GM10266 (cell line): ENCODE measurements around the gene B3GALT5.

Experiments used
- DNase-seq: peaks from one replicate; pipeline ENCODE4 v3.0.0; 2012; ENCODE audit errors: extremely low spot score
- CTCF ChIP-seq: IDR thresholded peaks from 2 replicates; pipeline ENCODE4 v1.5.1; 2012; ENCODE audit warnings: mild to moderate bottlenecking, low read depth; ENCODE audit not compliant: control insufficient read depth, insufficient read depth; ENCODE audit errors: missing control alignments

The B3GALT5 gene

GRCh38 chr21:39651206-39651605 lies 38.5 kb downstream of the B3GALT5 start:
- no peak for DNase-seq
- TF ChIP-seq CTCF = no peak

- TF ChIP-seq CTCF = no peak
Observed at GRCh38 chr21:39654951-39655350, 42.2 kb downstream of the B3GALT5 start.

GRCh38 chr21:39655589-39655988 lies 42.8 kb downstream of the B3GALT5 start:
- no peak for TF ChIP-seq CTCF
- no peak for DNase-seq

More at GRCh38 chr21:39654951-39655350, 42.2 kb downstream of the B3GALT5 start:
- no peak for DNase-seq

GRCh38 chr21:39656209-39656608 lies 43.5 kb downstream of the B3GALT5 start:
- no peak for TF ChIP-seq CTCF
- DNase-seq = no peak

- no peak for TF ChIP-seq CTCF
- DNase-seq = no peak
Observed at GRCh38 chr21:39657091-39657689, 44.5 kb downstream of the B3GALT5 start.

- no peak for DNase-seq
- TF ChIP-seq CTCF = no peak
Observed at GRCh38 chr21:39658066-39658465, 45.3 kb downstream of the B3GALT5 start.

GRCh38 chr21:39659070-39659815 lies 46.5 kb downstream of the B3GALT5 start:
- no peak for DNase-seq
- TF ChIP-seq CTCF = no peak
